ENCODE results near the gene KRTAP5-11.
"Not testable (repeated sequence)": the region's sequence is repeated elsewhere in the genome, so short reads cannot be mapped to it uniquely, and the experiment has no call there.

- TF ChIP-seq POLR2AphosphoS5 (IDR thresholded peaks at IDR 0.05; ENCODE audit: low read depth, low read length); REST (IDR thresholded peaks at IDR 0.05; ENCODE audit: insufficient read depth in 1 of 2, low read depth in 2 of 2, low read length in 2 of 2); SIN3A (IDR thresholded peaks at IDR 0.05; ENCODE audit: borderline replicate concordance, insufficient read depth, low read length): not testable (repeated sequence)
Measured at GRCh38 chr11:71537977-71538665, 44.6 kb downstream of the KRTAP5-11 start, which contains the start of gene KRTAP5-8.
